ENCODE results near the gene PPIA.

The PPIA gene

DNA sequence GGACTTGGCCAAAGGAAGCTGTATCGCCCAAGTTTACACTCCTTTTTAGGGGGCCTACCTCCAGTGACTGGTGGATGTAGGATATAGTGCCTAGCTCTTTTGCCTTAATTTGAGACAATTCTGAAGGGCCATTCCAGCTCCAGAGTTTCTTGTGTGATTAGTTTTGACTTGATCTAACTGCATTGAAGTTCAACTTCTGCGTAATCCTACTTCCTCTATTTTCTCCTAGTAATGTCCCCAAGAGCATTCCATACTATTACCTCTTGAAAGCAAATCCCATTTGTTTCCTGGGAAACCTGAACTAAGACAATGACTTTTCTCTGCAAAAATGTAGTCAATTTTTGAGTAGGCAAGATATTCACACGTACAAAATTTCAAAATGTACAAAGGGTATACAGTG lies 56.1 kb downstream of the PPIA start:
- no peaks in the 10 kb centered on the region for H3K9me3 ChIP-seq
- no peak for TF ChIP-seq CTCF (IDR thresholded peaks at IDR 0.05; ENCODE audit: low read depth, low read length)
- no peaks in the 10 kb centered on the region for H3K27me3 ChIP-seq
- no peaks in the 10 kb centered on the region for H3K4me1 ChIP-seq
- H3K4me3 ChIP-seq (ENCODE audit: low read depth, low read length), result no peak overlapping the region
- no peaks in the 10 kb centered on the region for H3K36me3 ChIP-seq
- no peak for DNase-seq
